Stimulated activated CD8-positive, alpha-beta memory T cell treated with anti-CD3 and anti-CD28 coated beads, Interleukin-2, amount 100 ng/mL, for 1 hour (primary cell): ENCODE data around the gene STXBP1.

ENCODE experiments used
- DNase-seq, 2 donors: peaks; one replicate each; pipeline ENCODE4 v3.0.0-alpha.2; 2020; ENCODE audit warnings: low read depth in 2 of 2

Gene STXBP1

GRCh38 chr9:127693143-127693542 lies 81.1 kb downstream of the STXBP1 start:
- DNase-seq, result no peak

GRCh38 chr9:127693697-127694096 lies 81.6 kb downstream of the STXBP1 start:
- DNase-seq, result no peak

- DNase-seq, result no peak
These were observed 83.0 kb downstream of the STXBP1 start for GRCh38 chr9:127694890-127695720.

- no peak for DNase-seq
These were observed 85.5 kb downstream of the STXBP1 start for GRCh38 chr9:127697575-127697974.

- DNase-seq, result no peak
These were observed 86.3 kb downstream of the STXBP1 start for GRCh38 chr9:127698386-127698785.

GRCh38 chr9:127698985-127699670 lies 87.1 kb downstream of the STXBP1 start:
- DNase-seq, result peak; percentile 64 to 74

- DNase-seq, result no peak
These were observed 88.1 kb downstream of the STXBP1 start for GRCh38 chr9:127700140-127700539.

GRCh38 chr9:127700594-127701255 lies 88.6 kb downstream of the STXBP1 start:
- no peak for DNase-seq

GRCh38 chr9:127703289-127703946 lies 91.3 kb downstream of the STXBP1 start:
- no peak for DNase-seq

- DNase-seq, result no peak
These were observed 93.7 kb downstream of the STXBP1 start for GRCh38 chr9:127705577-127706379.

GRCh38 chr9:127706836-127707241 lies 94.8 kb downstream of the STXBP1 start, which contains the start of gene CFAP157:
Gene CFAP157 (plus strand): TSS chr9:127706988. CDS start chr9:127707032, 44 bp downstream.
- no peak for DNase-seq

- no peak for DNase-seq
These were observed 95.7 kb downstream of the STXBP1 start for GRCh38 chr9:127707766-127708165.

- DNase-seq, result no peak
These were observed 97.0 kb downstream of the STXBP1 start for GRCh38 chr9:127708952-127709587.

- DNase-seq, result no peak
These were observed 98.2 kb downstream of the STXBP1 start for GRCh38 chr9:127710204-127710783.

- DNase-seq, result no peak
These were observed 99.2 kb downstream of the STXBP1 start for GRCh38 chr9:127711226-127711701.

GRCh38 chr9:127711831-127712274 lies 99.8 kb downstream of the STXBP1 start:
- no peak for DNase-seq

GRCh38 chr9:127712371-127712770 lies 100.3 kb downstream of the STXBP1 start:
- no peak for DNase-seq

- DNase-seq, result no peak
These were observed 100.8 kb downstream of the STXBP1 start for GRCh38 chr9:127712867-127713266.

GRCh38 chr9:127714020-127714750 lies 102.1 kb downstream of the STXBP1 start:
- no peak for DNase-seq
